Keratinocyte (primary cell): Measurements from ENCODE around the gene ADORA2B. TPM values are rescaled to one million over a fixed set of nuclear protein-coding genes. Genes with fewer than 3 reads are reported as not detected.

ENCODE experiments used
- DNase-seq: peaks from one replicate; pipeline ENCODE4 v3.0.0-alpha.2; 2011; ENCODE audit warnings: low read depth, missing footprints, low spot score
- FAIRE-seq: peaks from 2 replicates; lab custom pipeline; 2011; peaks lifted over from hg19 to GRCh38; lab: Jason Lieb, UNC
- H2AFZ ChIP-seq: 2 replicates; pipeline ENCODE4 v1.6.0; 2012; ENCODE audit warnings: low read length, control low read depth, inconsistent platforms; ENCODE audit not compliant: control insufficient read depth
- H3K27ac ChIP-seq: 2 replicates; pipeline ENCODE4 v1.5.1; 2011; ENCODE audit warnings: low read length; ENCODE audit not compliant: control insufficient read depth, insufficient read depth
- H3K27me3 ChIP-seq: 3 replicates; pipeline ENCODE4 v1.6.0; 2011; ENCODE audit warnings: low read length; ENCODE audit not compliant: control insufficient read depth, insufficient read depth; ENCODE audit errors: extremely low read depth
- H3K36me3 ChIP-seq, 2 experiments: 2 replicates in 1 of 2; 3 replicates in 1 of 2; pipeline ENCODE4 v1.5.1; 2011; ENCODE audit warnings: low read length in 2 of 2, mild to moderate bottlenecking in 1 of 2; ENCODE audit not compliant: control insufficient read depth in 2 of 2, insufficient read depth in 2 of 2; ENCODE audit errors: extremely low read depth in 1 of 2
- H3K4me1 ChIP-seq: 3 replicates; pipeline ENCODE4 v1.5.1; 2011; ENCODE audit warnings: low read length; ENCODE audit not compliant: control insufficient read depth, insufficient read depth; ENCODE audit errors: extremely low read depth
- H3K4me2 ChIP-seq: 3 replicates; pipeline ENCODE4 v1.6.0; 2011; ENCODE audit warnings: low read depth, low read length; ENCODE audit not compliant: control insufficient read depth, insufficient read depth; ENCODE audit errors: extremely low read depth
- H3K4me3 ChIP-seq, 3 experiments: fragments of 200-600 bp in 1 of 3; sonication (generic) in 1 of 3; 2 replicates in 2 of 3; 3 replicates in 1 of 3; pipeline ENCODE4 v1.5.1; 2011 to 2016; ENCODE audit warnings: low read length in 3 of 3, mild to moderate bottlenecking in 3 of 3, control low read depth in 2 of 3, inconsistent platforms in 1 of 3, low read depth in 1 of 3, mixed read lengths in 1 of 3, mixed run types in 1 of 3, moderate library complexity in 1 of 3; ENCODE audit not compliant: control insufficient read depth in 2 of 3, insufficient read depth in 2 of 3; ENCODE audit errors: extremely low read depth in 1 of 3
- H3K79me2 ChIP-seq: 2 replicates; pipeline ENCODE4 v1.6.0; 2012; ENCODE audit warnings: low read length; ENCODE audit not compliant: control insufficient read depth, insufficient read depth
- H3K9ac ChIP-seq: 3 replicates; pipeline ENCODE4 v1.6.0; 2011; ENCODE audit warnings: low read length; ENCODE audit not compliant: control insufficient read depth, insufficient read depth; ENCODE audit errors: extremely low read depth
- H3K9me1 ChIP-seq: 3 replicates; pipeline ENCODE4 v1.6.0; 2011; ENCODE audit warnings: low read length; ENCODE audit not compliant: control insufficient read depth, insufficient read depth; ENCODE audit errors: extremely low read depth
- H3K9me3 ChIP-seq: 2 replicates; pipeline ENCODE4 v1.5.1; 2012; ENCODE audit warnings: low read depth, low read length; ENCODE audit not compliant: control insufficient read depth
- H4K20me1 ChIP-seq: 3 replicates; pipeline ENCODE4 v1.6.0; 2011; ENCODE audit warnings: low read length; ENCODE audit not compliant: control insufficient read depth, insufficient read depth; ENCODE audit errors: extremely low read depth
- CTCF ChIP-seq, 3 experiments: IDR thresholded peaks in 1 of 3; conservative IDR thresholded peaks in 1 of 3; optimal IDR thresholded peaks in 1 of 3; 2 replicates in 2 of 3; 3 replicates in 1 of 3; pipeline versions ENCODE3 to v1.5.1; 2011; ENCODE audit warnings: low read length in 3 of 3, mild to moderate bottlenecking in 3 of 3, moderate library complexity in 2 of 3, control low read depth in 1 of 3, inconsistent platforms in 1 of 3; ENCODE audit not compliant: insufficient read depth in 2 of 3; ENCODE audit errors: extremely low read depth in 1 of 3
- EZH2 ChIP-seq: IDR thresholded peaks from one replicate; pipeline ENCODE4 v1.6.1; 2012; ENCODE audit warnings: inconsistent platforms, mild to moderate bottlenecking, low read length, moderate library complexity
- dilution Hi-C: fragments of 300-500 bp; cut with MboI; formaldehyde crosslinking; loops from one replicate; pipeline ENCODE4 v1.7.0; 2020; ENCODE audit warnings: low sequenced_read_pairs; ENCODE audit not compliant: extremely low pct_ligation_motif_present
- polyA plus RNA-seq, 5 experiments: library from polyadenylated mRNA; depleted of rRNA in 3 of 5; stranded (reverse) in 3 of 5; stranded (forward) in 1 of 5; unstranded in 1 of 5; fragments of >200 nt; gene quantifications; 1 replicate in 1 of 5; 2 replicates in 3 of 5; 3 replicates in 1 of 5; pipeline versions ENCODE4 v1.2.1 to v1.2.3, GENCODE V29; 2011 to 2012; ENCODE audit warnings: missing spikeins in 2 of 5, low read depth in 1 of 5, low replicate concordance in 1 of 5

Gene ADORA2B
- polyA plus RNA-seq, 1 donor (not counting 4 experiments of a cell fraction or from before 2014, with no cell fraction given): 50.0 TPM

GRCh38 chr17:15965528-15965927 is 20.6 kb downstream of the ADORA2B start:
- peak overlapping the region; percentile 13 for H3K9ac ChIP-seq

GRCh38 chr17:15966183-15966878 is 21.4 kb downstream of the ADORA2B start:
- DNase-seq: no peak
- H3K4me3 ChIP-seq: peak overlapping the region in 2 of 3 experiments; percentile 7 to 29
- no peak overlapping the region for H2AFZ ChIP-seq

More at GRCh38 chr17:15965528-15965927, 20.6 kb downstream of the ADORA2B start:
- DNase-seq: no peak
- Histone ChIP-seq H3K4me2 (peak overlapping the region; percentile 72), H3K9me3 (no peaks in the 10 kb centered on the region), H4K20me1 (peaks cover 13% of the 10 kb centered on the region), H3K27ac (peak overlapping the region; percentile 50), H3K9me1 (peaks cover 11% of the 10 kb centered on the region), H2AFZ (no peak overlapping the region), H3K27me3 (no peaks in the 10 kb centered on the region), H3K4me1 (peaks cover 40% of the 10 kb centered on the region), H3K79me2 (peaks cover 79% of the 10 kb centered on the region), H3K4me3 (no peak overlapping the region), H3K36me3 (peaks cover 7 to 39% of the 10 kb centered on the region in 2 experiments)
- no peak for FAIRE-seq
- TF ChIP-seq EZH2 (no peak), CTCF (optimal IDR thresholded peaks at IDR 0.05 in 1 of 3, IDR thresholded peaks at IDR 0.05 in 1 of 3, conservative IDR thresholded peaks at IDR 0.05 in 1 of 3; ENCODE audit: extremely low read depth in 1 of 3, insufficient read depth in 2 of 3, low read length in 3 of 3) (no peak)
- dilution Hi-C loops: no loop called here

More at GRCh38 chr17:15966183-15966878, 21.4 kb downstream of the ADORA2B start:
- peak; percentile 29 for FAIRE-seq
- peak overlapping the region; percentile 64 for H3K27ac ChIP-seq
- dilution Hi-C loops: no loop called here
- no peaks in the 10 kb centered on the region for H3K9me3 ChIP-seq
- H3K4me2 ChIP-seq: peak overlapping the region; percentile 72
- H3K27me3 ChIP-seq: no peaks in the 10 kb centered on the region
- peaks cover 49% of the 10 kb centered on the region for H3K4me1 ChIP-seq
- peaks cover 81% of the 10 kb centered on the region for H3K79me2 ChIP-seq
- peaks cover 13% of the 10 kb centered on the region for H4K20me1 ChIP-seq
- peak overlapping the region; percentile 26 for H3K9ac ChIP-seq
- TF ChIP-seq EZH2 (no peak), CTCF (optimal IDR thresholded peaks at IDR 0.05 in 1 of 3, IDR thresholded peaks at IDR 0.05 in 1 of 3, conservative IDR thresholded peaks at IDR 0.05 in 1 of 3; ENCODE audit: extremely low read depth in 1 of 3, insufficient read depth in 2 of 3, low read length in 3 of 3) (no peak)
- peaks cover 7 to 41% of the 10 kb centered on the region in 2 experiments for H3K36me3 ChIP-seq
- peaks cover 11% of the 10 kb centered on the region for H3K9me1 ChIP-seq
